T-helper 17 cell (primary cell): ENCODE measurements around the gene FIGLA. TPM values are rescaled to one million over a fixed set of nuclear protein-coding genes. Genes with fewer than 3 reads are reported as not detected.

ENCODE experiments used
- ATAC-seq: fragments of 150-1000 bp; cut with Tn5 transposase; 2 replicates; pipeline ENCODE4 v1.10.0; 2021; ENCODE audit warnings: mild to moderate bottlenecking, moderate library complexity
- DNase-seq, 3 donors: peaks; one replicate each; pipeline versions ENCODE4 v3.0.0 to v3.0.0-alpha.2; 2020 to 2021
- H3K9me3 ChIP-seq: one replicate; pipeline ENCODE4 v1.7.0; 2013; ENCODE audit warnings: low read length, mild to moderate bottlenecking; ENCODE audit not compliant: control insufficient read depth, poor library complexity, severe bottlenecking
- H3K27ac Mint-ChIP-seq: one replicate; pipeline ENCODE4 v1.8.0; 2022; ENCODE audit warnings: mild to moderate bottlenecking, moderate library complexity, mixed read lengths
- H3K27me3 Mint-ChIP-seq: one replicate; pipeline ENCODE4 v1.8.0; 2022; ENCODE audit warnings: mixed read lengths
- H3K36me3 Mint-ChIP-seq: one replicate; pipeline ENCODE4 v1.8.0; 2022; ENCODE audit warnings: low read depth, mixed read lengths
- H3K4me1 Mint-ChIP-seq: one replicate; pipeline ENCODE4 v1.8.0; 2022; ENCODE audit warnings: mild to moderate bottlenecking, mixed read lengths
- H3K4me3 Mint-ChIP-seq: one replicate; pipeline ENCODE4 v1.8.0; 2022; ENCODE audit warnings: mild to moderate bottlenecking, moderate library complexity, mixed read lengths
- total RNA-seq, 4 donors: library from RNA in 2 of 4; stranded (reverse) in 2 of 4; gene quantifications; one replicate each; pipeline ENCODE4 v1.2.3 and lab custom pipeline; 2022 to 2026

FIGLA gene, protein sequence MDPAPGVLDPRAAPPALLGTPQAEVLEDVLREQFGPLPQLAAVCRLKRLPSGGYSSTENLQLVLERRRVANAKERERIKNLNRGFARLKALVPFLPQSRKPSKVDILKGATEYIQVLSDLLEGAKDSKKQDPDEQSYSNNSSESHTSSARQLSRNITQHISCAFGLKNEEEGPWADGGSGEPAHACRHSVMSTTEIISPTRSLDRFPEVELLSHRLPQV
- total RNA-seq (not detected), total RNA-seq (lab: John Stamatoyannopoulos, UW) (0 to 0.08 reads per million in 2 donors)

DNA sequence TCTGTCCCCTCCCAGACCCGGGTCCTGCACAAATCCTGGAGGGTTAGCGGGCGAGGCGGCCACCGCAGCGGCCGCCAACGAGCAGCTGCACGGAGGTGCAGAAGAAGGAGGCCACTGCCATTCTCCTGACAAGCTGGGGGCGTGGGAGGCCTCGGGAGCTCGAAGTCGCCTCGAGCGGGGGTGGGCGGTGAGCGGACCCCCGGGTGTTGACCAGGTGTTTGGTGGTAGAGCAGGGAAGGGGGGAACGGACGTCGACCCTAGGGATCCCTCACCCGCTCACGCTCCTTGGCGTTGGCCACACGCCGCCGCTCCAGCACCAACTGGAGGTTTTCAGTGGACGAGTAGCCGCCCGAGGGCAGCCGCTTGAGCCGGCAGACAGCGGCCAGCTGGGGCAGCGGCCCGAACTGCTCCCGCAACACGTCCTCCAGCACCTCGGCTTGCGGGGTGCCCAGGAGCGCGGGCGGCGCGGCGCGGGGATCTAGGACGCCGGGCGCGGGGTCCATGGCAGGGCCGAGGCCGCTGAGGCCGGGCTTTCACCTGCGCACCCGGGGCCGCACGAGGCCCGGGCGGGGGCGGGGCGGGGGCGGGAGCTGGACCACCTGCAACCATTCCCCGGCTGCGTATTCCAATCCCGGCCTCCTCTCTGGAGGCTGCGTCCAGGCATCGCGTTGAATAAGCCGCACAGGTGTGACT lies at the start of gene FIGLA:
Gene FIGLA (minus strand): TSS at position 508 of the 693 bp plus-strand sequence. CDS start 5 bp downstream, at position 503.
- Mint-ChIP-seq H3K36me3 (peaks cover 4% of the 10 kb centered on the region), H3K27ac (no peak within 1 kb of the TSS), H3K4me3 (peak within 1 kb of the TSS; percentile 88), H3K27me3 (peaks cover 80% of the 10 kb centered on the region), H3K4me1 (peaks cover 11% of the 10 kb centered on the region)
- DNase-seq: no peak
- ATAC-seq: peak; percentile 30
- no peaks in the 10 kb centered on the region for H3K9me3 ChIP-seq

DNA sequence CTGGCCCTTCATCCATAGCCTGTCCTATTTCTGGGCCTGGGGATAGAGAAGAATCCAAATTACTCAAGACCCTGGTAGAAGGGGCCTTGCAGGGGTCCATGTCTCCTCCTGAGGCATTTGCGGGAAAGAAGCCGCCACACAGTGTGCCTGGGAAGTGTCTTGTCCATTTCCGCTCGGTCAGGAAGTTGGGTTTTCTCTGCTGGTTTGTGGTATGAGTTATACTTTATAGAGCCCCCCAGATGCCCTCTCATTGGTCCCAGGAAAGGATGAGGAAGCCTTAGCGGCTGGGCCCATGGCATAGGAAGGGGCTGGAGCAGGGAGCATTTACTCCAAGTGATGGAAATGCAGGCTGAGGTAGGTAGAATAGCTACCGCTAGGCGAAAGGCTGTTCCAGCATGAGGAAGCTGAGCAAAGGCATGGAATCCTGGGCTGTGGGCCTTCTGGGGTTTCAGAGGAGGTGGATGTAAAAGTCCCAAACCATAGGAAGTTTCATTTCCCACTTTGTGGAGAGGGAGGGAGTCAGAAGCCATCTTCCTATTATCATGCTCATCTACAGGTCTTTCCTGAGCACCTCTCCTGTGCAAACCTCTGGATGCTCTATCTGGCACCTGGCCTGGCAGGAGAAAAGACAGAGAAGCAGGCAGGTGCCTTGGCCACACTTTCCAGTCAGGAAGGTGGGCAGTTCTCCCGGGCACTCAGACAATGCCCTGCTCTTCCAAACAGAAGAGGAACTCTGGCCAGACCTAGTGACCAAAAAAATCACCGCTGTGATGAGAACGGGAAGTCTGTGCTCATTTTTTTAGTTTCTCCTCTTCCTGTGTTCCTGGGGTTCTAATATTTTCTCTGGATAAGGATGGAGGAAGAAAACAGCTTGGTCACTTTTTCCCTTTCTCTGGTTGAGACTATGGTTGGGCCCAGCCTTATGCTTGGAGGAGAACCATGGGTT lies 47.8 kb upstream of the FIGLA start:
- peaks cover 4% of the 10 kb centered on the region for H3K9me3 ChIP-seq
- ATAC-seq (no peak), DNase-seq (no peak)
- Mint-ChIP-seq H3K27ac (no peak overlapping the region), H3K4me1 (peaks cover 7% of the 10 kb centered on the region), H3K36me3 (no peaks in the 10 kb centered on the region), H3K27me3 (peaks cover 53% of the 10 kb centered on the region), H3K4me3 (no peak overlapping the region)

DNA sequence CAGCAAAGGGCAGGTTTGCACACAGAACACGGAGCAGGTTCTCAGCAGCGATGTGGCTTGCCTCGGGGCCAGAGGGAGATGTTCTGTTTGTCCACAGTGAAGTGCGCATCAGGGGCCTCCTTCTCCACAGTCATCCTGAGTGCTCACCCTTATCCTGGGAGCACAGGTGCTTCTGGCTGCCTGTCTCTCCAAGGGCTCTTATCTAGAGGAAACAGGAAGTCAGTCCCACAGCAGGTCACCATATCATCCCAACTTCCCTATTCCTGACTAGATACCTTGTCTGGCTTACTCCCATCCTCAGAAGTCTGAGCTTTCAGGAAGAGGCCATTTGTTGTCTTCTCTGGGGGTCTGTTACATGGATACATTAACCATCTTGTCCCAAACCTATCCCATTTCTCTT lies 45.2 kb upstream of the FIGLA start, which contains the start of gene CD207:
Gene CD207 (minus strand): TSS at position 174 of the 400 bp plus-strand sequence. CDS start 40 bp downstream, at position 134.
- H3K4me3 Mint-ChIP-seq: no peak within 1 kb of the TSS
- peaks cover 60% of the 10 kb centered on the region for H3K27me3 Mint-ChIP-seq
- ATAC-seq (no peak), DNase-seq (no peak)
- H3K27ac Mint-ChIP-seq: no peak within 1 kb of the TSS
- no peaks in the 10 kb centered on the region for H3K9me3 ChIP-seq
- H3K36me3 Mint-ChIP-seq: no peaks in the 10 kb centered on the region
- peaks cover 7% of the 10 kb centered on the region for H3K4me1 Mint-ChIP-seq

DNA sequence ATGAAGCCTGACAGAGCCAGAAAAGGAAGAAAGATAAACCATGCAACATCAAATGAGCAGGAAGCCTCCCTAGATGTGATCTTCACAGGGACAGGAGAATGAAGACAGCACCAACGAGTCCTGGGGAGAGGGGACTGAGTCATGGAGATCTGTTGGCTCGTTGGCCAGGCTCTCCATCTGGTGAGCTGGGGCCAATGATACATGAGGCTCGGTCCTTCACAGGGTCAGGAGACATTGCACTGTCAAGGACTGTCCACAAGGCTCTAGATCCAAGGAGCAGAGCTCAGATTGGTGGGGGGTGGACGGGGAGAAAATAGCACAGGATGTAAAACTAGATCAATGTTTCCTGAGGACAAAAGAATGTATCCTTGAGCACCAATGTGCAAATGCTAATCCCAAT lies 44.4 kb upstream of the FIGLA start:
- DNase-seq (no peak), ATAC-seq (no peak)
- no peaks in the 10 kb centered on the region for H3K36me3 Mint-ChIP-seq
- no peaks in the 10 kb centered on the region for H3K9me3 ChIP-seq
- peaks cover 7% of the 10 kb centered on the region for H3K4me1 Mint-ChIP-seq
- H3K27ac Mint-ChIP-seq: no peak overlapping the region
- H3K27me3 Mint-ChIP-seq: peaks cover 66% of the 10 kb centered on the region
- no peak overlapping the region for H3K4me3 Mint-ChIP-seq

DNA sequence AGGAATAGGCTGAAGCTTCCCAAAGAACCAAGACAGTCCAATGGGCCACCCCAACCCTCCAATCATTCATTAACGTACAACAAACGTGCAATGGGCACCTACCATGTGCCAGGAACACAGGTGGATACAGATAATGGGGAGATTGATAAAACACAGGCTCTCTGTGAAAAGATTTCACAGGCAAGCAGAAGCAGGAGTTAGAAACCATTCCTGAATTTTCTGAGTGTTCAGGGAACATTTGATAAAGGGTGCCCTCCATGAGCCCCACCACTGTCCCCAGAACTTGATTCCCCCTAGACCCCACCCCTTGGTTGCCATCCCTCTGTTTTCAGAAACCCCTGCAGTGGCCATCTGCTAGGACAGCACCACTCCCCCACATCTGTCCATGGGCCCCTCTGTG lies 43.7 kb upstream of the FIGLA start:
- no peak overlapping the region for H3K27ac Mint-ChIP-seq
- H3K36me3 Mint-ChIP-seq: no peaks in the 10 kb centered on the region
- H3K4me1 Mint-ChIP-seq: peaks cover 7% of the 10 kb centered on the region
- ATAC-seq (no peak), DNase-seq (no peak)
- no peak overlapping the region for H3K4me3 Mint-ChIP-seq
- no peaks in the 10 kb centered on the region for H3K9me3 ChIP-seq
- H3K27me3 Mint-ChIP-seq: peaks cover 67% of the 10 kb centered on the region

DNA sequence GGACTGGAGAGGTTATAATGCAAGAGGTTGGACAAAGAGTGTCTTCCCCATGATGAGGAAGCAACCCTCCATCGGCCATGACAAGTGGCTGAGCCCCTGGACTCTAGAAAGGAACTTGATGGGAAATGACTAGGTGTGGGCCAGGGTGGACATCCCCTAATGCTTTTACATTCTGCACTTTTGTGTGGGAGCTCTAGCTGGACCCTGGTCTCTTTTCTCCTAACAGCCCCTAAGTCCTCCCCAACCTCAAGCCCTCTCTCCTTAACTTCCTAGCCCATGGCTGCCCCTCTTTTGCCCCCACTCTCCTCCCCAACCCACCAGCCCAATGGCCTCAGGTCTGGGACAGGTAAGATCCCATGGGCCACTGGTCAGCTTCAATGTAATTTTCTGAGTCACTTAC lies 42.8 kb upstream of the FIGLA start:
- H3K27me3 Mint-ChIP-seq: peaks cover 58% of the 10 kb centered on the region
- H3K4me3 Mint-ChIP-seq: no peak overlapping the region
- H3K27ac Mint-ChIP-seq: no peak overlapping the region
- no peaks in the 10 kb centered on the region for H3K36me3 Mint-ChIP-seq
- peaks cover 7% of the 10 kb centered on the region for H3K4me1 Mint-ChIP-seq
- no peak for DNase-seq
- ATAC-seq: no peak
- no peaks in the 10 kb centered on the region for H3K9me3 ChIP-seq

DNA sequence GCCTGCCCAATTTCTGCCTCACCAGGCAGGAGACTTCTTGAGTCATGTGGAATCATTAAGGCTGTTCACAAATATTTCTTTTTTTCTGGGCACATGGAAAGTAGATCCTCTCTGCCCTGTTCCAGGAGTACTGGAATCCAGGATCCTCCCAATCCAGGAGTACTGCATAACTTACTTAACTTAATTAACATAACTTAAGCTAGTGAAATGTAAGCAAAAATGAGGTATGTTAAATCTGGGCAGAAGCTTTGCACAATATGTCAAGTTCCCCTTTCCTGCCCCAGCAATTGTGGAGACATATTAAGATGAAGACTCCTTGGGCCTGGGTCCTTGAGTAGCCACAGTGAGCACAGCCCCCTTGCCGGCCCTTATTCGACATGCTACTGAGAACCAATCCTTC lies 41.9 kb upstream of the FIGLA start:
- peaks cover 57% of the 10 kb centered on the region for H3K27me3 Mint-ChIP-seq
- no peaks in the 10 kb centered on the region for H3K36me3 Mint-ChIP-seq
- no peaks in the 10 kb centered on the region for H3K9me3 ChIP-seq
- peaks cover 7% of the 10 kb centered on the region for H3K4me1 Mint-ChIP-seq
- no peak overlapping the region for H3K4me3 Mint-ChIP-seq
- no peak overlapping the region for H3K27ac Mint-ChIP-seq
- no peak for DNase-seq
- ATAC-seq: no peak

DNA sequence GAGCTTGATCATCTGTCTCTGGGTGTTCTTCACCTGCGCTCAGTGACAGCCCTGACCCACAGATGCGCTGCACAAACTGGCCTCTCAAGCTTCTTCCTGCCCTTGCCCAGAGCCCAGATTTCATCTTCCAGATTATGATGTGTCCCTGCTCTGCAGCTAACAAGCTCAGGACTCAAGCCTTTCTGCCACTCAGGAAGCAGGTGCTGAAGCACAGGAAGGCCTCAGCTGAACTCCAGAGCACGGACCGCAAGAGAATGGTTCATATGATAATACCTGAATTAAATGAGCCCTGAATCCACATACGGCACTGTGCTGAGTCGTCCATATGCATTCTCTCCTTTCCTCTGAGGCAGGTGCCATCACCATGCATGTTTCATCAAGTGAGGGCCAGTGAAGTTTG lies 41.4 kb upstream of the FIGLA start:
- no peak for ATAC-seq
- no peaks in the 10 kb centered on the region for H3K9me3 ChIP-seq
- Mint-ChIP-seq H3K4me1 (peaks cover 10% of the 10 kb centered on the region), H3K27ac (no peak overlapping the region), H3K4me3 (no peak overlapping the region), H3K27me3 (peaks cover 60% of the 10 kb centered on the region), H3K36me3 (peaks cover 2% of the 10 kb centered on the region)
- DNase-seq: no peak

DNA sequence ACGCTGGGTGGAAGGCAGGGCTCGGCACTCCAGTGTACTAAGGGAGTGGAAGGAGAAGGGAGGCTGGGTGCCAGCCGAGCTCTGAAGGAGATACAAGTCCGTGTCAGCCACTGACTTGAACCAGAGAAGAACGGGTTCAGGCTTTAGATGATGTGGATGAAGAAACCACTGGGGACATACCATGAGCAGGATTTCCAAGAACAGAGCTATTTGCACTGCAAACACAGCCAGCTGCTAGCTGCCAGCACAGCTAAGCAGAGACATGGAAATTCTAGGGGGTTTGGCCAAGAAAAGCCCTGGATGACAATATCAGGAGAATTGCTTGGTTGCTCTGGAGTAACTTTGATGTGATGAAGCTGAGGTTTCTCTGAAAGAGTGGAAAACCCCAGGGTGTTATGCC lies 39.9 kb upstream of the FIGLA start:
- DNase-seq (no peak), ATAC-seq (no peak)
- H3K4me3 Mint-ChIP-seq: no peak overlapping the region
- peaks cover 6% of the 10 kb centered on the region for H3K4me1 Mint-ChIP-seq
- peaks cover 51% of the 10 kb centered on the region for H3K27me3 Mint-ChIP-seq
- H3K9me3 ChIP-seq: no peaks in the 10 kb centered on the region
- peaks cover 3% of the 10 kb centered on the region for H3K36me3 Mint-ChIP-seq
- H3K27ac Mint-ChIP-seq: no peak overlapping the region

DNA sequence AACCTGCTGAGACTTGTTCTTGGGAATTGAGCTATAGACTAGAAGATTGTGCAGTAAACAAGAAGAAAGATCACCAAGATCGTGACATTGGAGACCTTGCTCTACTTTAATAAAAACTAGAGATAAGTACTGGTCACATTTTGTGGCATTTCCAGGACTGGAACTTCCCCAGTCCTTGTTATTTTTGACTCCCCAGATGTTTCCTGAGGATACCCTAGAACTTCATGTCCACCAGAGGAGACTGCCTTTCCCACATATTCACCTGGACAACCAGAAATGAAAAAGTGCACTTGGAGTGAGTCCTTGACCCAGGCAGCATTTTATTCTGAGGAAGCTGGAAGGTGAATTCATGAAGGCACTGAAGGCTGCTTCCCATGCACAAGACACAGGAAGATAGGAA lies 39.5 kb upstream of the FIGLA start:
- H3K27me3 Mint-ChIP-seq: peaks cover 46% of the 10 kb centered on the region
- peaks cover 6% of the 10 kb centered on the region for H3K4me1 Mint-ChIP-seq
- no peak overlapping the region for H3K4me3 Mint-ChIP-seq
- no peak overlapping the region for H3K27ac Mint-ChIP-seq
- no peak for ATAC-seq
- H3K9me3 ChIP-seq: no peaks in the 10 kb centered on the region
- peaks cover 3% of the 10 kb centered on the region for H3K36me3 Mint-ChIP-seq
- no peak for DNase-seq

DNA sequence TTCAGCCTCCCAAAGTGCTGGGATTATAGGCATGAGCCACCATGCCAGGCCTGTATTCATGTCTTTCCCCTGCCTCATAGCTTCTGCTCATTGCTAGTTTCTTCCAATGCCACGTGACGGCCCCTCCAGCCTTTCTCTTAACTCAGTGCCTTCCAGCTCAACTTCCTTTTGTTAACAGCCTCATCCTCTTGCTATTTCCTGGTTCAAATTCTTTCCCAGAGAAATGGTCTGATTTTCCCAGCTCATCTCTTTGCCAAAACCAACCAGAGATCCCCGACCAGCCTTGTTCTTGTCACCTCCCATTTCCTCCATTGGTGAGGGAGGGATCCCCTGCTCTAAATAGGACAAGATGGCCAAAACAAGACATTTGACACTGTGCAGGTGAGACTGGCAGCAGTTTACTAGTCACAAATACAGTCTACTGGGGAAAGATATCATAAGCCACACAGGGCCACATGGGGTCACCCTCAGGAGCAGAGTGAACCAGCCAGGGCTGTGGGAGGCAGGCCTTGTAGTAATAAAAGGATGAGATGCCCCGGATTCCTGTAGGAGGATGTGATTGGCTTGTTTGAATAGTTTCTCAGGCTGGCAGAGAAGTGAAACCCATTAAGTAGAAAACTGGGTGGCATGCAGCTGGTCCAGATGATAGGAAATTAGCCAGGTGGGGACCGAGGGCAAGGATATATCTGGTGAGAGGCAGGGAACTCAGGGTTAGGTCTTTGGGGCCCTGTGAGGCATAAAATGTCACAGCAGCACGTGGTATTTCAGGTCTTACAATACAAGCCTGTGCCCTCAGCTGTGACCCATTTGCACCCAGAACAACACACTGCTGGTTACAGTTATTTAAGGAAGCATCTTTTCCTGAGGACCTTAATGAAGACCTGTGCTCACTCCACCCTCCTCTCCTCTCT lies 38.7 kb upstream of the FIGLA start:
- Mint-ChIP-seq H3K27ac (no peak overlapping the region), H3K27me3 (peaks cover 42% of the 10 kb centered on the region), H3K4me1 (peaks cover 6% of the 10 kb centered on the region), H3K36me3 (peaks cover 3% of the 10 kb centered on the region), H3K4me3 (no peak overlapping the region)
- DNase-seq (no peak), ATAC-seq (no peak)
- H3K9me3 ChIP-seq: no peaks in the 10 kb centered on the region

DNA sequence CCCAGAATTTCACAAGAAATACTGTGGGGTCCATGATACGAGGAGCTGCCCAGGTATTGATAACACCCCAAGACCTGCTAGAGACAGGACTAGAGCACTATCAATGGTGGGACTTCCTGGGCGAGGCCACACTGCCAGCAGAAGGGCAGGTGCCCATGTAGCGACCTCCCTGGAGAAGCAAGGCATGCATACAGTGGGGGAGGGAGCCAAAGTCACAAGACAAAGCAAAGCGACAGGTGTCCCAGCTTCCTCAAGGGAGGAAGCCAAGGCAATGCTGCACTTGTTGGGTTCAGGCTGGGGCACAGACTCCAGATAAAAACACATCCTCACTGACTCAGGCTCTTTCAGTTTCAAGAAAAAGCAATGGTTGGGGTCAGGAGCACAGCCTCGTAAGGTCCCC lies 37.7 kb upstream of the FIGLA start:
- Mint-ChIP-seq H3K27ac (no peak overlapping the region), H3K36me3 (peaks cover 3% of the 10 kb centered on the region), H3K4me1 (peaks cover 4% of the 10 kb centered on the region), H3K27me3 (peaks cover 34% of the 10 kb centered on the region), H3K4me3 (no peak overlapping the region)
- DNase-seq (no peak), ATAC-seq (no peak)
- H3K9me3 ChIP-seq: no peaks in the 10 kb centered on the region
